Activated naive CD4-positive, alpha-beta T cell treated with anti-CD3 and anti-CD28 coated beads, Interleukin-2, amount 50 U/mL, for 24 hours (primary cell): ENCODE measurements around the gene CLDN15.

Experiments
- H3K27ac Mint-ChIP-seq: one replicate; pipeline ENCODE4 v1.8.0; 2021; ENCODE audit warnings: mild to moderate bottlenecking, mixed read lengths
- H3K27me3 Mint-ChIP-seq: one replicate; pipeline ENCODE4 v1.8.0; 2021; ENCODE audit warnings: mixed read lengths
- H3K36me3 Mint-ChIP-seq: one replicate; pipeline ENCODE4 v1.8.0; 2021; ENCODE audit warnings: mixed read lengths
- H3K4me1 Mint-ChIP-seq: one replicate; pipeline ENCODE4 v1.8.0; 2021; ENCODE audit warnings: mixed read lengths
- H3K4me3 Mint-ChIP-seq: one replicate; pipeline ENCODE4 v1.8.0; 2021; ENCODE audit warnings: mild to moderate bottlenecking, mixed read lengths
- H3K9me3 Mint-ChIP-seq: one replicate; pipeline ENCODE4 v1.8.0; 2021; ENCODE audit warnings: mixed read lengths

Gene CLDN15

DNA sequence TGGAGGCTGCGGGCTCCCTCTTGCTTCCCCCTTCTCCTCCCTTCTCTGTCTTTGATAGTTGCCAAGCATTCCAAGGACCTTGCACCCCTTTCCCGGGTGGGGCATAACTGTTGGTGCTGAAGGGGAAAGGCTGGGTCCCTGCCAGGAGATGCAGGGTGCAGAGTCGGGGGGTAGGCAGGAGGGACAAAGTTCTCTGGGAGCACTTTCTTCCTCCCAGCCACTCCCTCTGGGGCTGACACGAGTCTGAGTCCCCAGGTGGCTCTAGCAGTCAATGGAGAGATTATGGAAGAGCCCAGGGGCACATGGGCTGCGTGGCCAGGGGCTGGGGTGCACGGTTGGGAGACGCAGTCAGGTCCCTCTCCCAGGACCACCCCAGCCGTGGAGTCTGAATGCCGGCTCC is 2.1 kb downstream of the CLDN15 start:
- Mint-ChIP-seq H3K27me3 (no peaks in the 10 kb centered on the region), H3K4me3 (no peak overlapping the region), H3K27ac (no peak overlapping the region)

DNA sequence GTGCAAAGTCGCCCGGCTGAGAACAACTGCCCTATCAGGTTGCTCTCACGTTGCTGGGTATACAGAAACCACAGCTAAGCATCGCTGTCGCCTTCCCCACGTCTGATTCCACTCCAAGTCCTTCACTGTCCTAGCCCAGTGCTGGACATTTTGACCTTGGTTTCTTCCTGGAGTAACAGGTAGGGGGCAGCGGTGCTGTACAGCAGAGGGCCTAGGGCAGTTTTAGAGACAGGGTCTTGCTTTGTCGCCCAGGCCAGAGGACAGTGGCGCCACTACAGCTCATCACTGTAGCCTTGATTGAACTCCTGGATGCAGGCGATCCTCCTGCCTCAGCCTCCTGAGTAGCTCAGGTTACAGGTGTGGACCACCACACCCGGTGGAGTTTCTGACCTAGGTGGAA is 2.6 kb downstream of the CLDN15 start:
- Mint-ChIP-seq H3K36me3 (no peaks in the 10 kb centered on the region), H3K4me1 (peaks cover 5% of the 10 kb centered on the region), H3K4me3 (no peak overlapping the region), H3K27me3 (no peaks in the 10 kb centered on the region), H3K27ac (no peak overlapping the region), H3K9me3 (no peaks in the 10 kb centered on the region)

More for the DNA sequence above, 2.1 kb downstream of the CLDN15 start:
- Mint-ChIP-seq H3K9me3 (no peaks in the 10 kb centered on the region), H3K4me1 (peaks cover 3% of the 10 kb centered on the region), H3K36me3 (no peaks in the 10 kb centered on the region)

DNA sequence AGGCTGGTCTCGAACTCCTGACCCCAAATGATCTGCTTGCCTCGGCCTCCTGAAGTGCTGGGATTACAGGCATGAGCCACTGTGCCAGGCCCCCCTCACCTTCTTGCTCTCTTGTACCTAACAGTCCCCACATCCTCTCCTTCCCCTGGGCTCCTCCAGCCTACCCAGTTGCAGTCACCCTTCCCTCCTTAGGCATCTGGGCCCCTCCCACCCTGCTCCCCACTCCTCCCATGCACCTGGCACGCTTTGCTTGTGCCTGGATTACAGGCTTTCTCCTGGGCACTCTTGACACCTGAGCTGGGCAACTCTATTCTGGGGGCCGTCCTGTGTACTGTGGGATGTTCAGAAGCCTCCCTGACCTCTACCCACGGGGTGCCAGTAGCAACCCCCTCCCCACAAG is 3.0 kb downstream of the CLDN15 start:
- Mint-ChIP-seq H3K9me3 (no peaks in the 10 kb centered on the region), H3K27ac (no peak overlapping the region), H3K4me1 (peaks cover 5% of the 10 kb centered on the region), H3K4me3 (no peak overlapping the region), H3K36me3 (no peaks in the 10 kb centered on the region), H3K27me3 (no peaks in the 10 kb centered on the region)

DNA sequence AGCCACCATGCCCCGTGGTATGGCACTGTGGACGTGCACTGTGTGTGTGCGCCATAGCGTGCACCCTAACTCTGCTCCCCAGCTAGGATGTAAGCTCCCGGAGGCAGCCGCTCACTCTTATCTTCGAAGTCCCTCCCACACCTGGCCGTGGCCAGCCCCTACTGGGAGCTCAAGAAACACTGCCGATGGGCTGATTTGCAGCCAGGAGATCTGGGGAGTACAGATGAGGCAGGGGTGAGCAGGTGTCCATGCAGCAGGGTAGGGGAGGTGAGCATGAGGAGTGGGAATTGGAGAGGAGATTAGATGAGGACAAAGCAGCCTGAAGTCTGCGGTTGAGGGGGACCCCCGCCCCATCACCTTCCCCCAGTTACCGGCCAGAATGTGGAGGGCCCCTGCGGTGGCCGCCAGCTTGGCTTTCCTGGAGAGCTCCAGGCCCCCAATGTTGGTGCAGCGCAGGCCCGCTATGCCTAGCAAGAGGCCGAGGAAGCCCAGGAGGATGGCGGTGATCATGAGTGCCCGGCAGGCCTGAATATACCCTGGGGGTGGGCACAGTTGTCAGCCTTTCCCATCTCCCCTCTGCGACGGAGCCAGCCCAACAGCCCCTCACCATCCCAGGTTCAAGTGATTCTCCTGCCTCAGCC is 3.6 kb downstream of the CLDN15 start:
- no peak overlapping the region for H3K4me3 Mint-ChIP-seq
- no peaks in the 10 kb centered on the region for H3K27me3 Mint-ChIP-seq
- no peaks in the 10 kb centered on the region for H3K9me3 Mint-ChIP-seq
- H3K36me3 Mint-ChIP-seq = peaks cover 1% of the 10 kb centered on the region
- no peak overlapping the region for H3K27ac Mint-ChIP-seq
- peaks cover 5% of the 10 kb centered on the region for H3K4me1 Mint-ChIP-seq

DNA sequence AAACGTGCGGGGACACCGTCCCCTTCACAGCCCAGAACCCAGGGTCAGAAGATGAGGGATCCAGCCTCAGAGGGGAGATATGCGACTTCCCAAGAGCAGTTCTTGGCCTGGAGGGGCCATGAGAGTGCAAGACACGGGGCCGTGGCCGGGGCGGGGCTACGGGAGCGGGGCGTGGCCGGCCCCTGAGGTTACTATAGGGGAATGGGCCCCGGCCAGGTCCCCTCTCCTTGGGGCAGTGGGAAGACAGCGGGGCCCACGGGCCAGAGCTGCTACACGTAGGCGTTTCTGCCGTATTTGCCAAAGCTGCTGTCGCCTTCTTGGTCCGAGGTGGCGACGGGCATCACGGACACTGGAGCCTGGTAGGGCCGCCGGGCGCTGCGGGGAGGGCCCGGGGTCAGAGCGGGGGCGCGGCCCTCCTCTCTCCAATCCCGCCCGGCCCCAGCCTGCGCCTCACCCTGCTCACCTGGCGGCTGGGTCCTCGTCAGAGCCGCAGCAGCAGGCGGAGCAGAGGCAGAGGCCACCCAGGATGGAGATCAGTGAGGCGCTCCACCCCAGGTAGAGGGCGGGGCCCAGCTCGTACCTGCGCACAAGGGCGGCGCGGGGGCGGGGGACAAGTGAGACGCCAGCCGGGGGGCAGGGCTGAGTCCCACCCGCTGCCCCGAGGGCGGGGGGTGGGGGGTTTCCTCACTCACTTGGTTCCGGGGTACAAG is 5.3 kb downstream of the CLDN15 start:
- H3K27ac Mint-ChIP-seq = no peak overlapping the region
- H3K9me3 Mint-ChIP-seq = no peaks in the 10 kb centered on the region
- H3K27me3 Mint-ChIP-seq = no peaks in the 10 kb centered on the region
- peaks cover 5% of the 10 kb centered on the region for H3K4me1 Mint-ChIP-seq
- no peak overlapping the region for H3K4me3 Mint-ChIP-seq
- peaks cover 2% of the 10 kb centered on the region for H3K36me3 Mint-ChIP-seq

DNA sequence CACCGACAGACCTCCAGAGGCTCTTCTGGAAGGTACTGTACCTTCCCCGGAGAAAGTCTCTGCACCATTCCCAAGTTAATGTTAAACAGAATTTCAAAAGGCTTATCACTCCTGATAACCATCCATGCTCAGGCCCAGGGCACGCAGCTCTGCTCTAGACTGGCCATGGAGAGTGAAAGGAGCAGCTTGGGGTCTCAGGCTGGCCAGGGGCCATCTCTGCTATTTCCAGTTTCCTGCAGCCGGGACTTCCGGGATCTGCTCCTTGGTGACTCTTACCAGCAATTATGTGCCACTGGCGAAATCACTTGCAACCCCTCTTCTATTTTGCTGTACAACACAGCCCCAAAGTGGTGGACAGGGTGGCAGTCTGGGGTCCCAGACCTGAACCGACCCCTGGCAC is 6.0 kb downstream of the CLDN15 start:
- H3K4me1 Mint-ChIP-seq = peaks cover 5% of the 10 kb centered on the region
- H3K9me3 Mint-ChIP-seq = no peaks in the 10 kb centered on the region
- H3K27me3 Mint-ChIP-seq = no peaks in the 10 kb centered on the region
- H3K27ac Mint-ChIP-seq = no peak overlapping the region
- H3K36me3 Mint-ChIP-seq = peaks cover 2% of the 10 kb centered on the region
- no peak overlapping the region for H3K4me3 Mint-ChIP-seq

DNA sequence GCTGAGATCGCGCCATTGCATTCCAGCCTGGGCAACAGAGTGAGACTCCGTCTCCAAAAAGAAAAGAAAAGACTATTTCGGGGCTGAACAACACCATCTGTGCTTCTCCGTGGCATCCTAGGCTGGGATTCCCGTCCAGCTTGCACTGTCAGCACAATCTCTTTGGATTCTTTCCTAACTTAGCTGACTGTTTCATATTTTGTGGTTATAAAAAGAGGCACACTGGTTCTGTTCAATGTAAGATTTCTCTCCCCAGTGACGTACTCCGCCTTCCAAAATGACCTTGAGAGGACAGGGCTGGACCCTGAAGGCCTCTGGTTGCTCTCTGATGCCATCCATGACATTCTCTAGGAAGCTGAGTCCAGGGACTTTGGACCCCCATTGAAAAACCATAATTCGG is 10.9 kb downstream of the CLDN15 start:
- Mint-ChIP-seq H3K9me3 (no peaks in the 10 kb centered on the region), H3K4me3 (no peak overlapping the region), H3K27me3 (no peaks in the 10 kb centered on the region), H3K36me3 (peaks cover 4% of the 10 kb centered on the region), H3K4me1 (peaks cover 10% of the 10 kb centered on the region), H3K27ac (no peak overlapping the region)

DNA sequence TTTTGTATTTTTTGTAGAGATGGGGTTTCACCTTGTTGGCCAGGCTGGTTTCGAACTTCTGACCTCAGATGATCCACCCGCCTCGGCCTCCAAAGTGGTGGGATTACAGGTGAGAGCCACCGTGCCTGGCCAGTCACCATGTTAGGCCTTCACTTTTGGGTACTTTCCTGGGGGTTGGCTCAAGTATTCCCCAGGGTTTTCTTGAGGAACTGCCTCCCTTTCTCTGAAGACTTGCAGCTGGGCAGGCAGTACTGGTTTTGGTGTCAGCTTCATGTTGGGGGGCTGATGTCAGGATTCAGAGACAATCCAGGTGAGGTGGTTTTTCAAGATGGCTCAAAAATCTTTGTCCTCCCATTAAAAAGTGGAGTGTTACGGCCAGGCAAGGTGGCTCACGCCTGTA is 12.0 kb downstream of the CLDN15 start:
- Mint-ChIP-seq H3K4me1 (peaks cover 18% of the 10 kb centered on the region), H3K9me3 (no peaks in the 10 kb centered on the region), H3K27ac (no peak overlapping the region), H3K4me3 (no peak overlapping the region), H3K36me3 (peaks cover 4% of the 10 kb centered on the region), H3K27me3 (no peaks in the 10 kb centered on the region)

DNA sequence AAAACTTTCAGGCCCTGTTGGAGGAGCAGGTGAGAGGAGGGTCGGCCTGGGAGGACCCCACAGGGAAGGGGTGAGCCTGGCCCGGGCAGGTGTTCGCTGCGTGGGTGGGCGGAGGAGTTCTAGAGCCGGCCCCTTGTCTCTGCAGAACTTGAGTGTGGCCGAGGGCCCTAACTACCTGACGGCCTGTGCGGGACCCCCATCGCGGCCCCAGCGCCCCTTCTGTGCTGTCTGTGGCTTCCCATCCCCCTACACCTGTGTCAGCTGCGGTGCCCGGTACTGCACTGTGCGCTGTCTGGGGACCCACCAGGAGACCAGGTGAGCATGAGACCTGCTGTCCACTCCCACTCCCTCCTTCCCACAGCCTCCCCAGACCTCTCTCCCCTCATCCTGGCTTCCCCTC is 14.1 kb downstream of the CLDN15 start:
- peaks cover 32% of the 10 kb centered on the region for H3K4me1 Mint-ChIP-seq
- no peaks in the 10 kb centered on the region for H3K9me3 Mint-ChIP-seq
- peaks cover 2% of the 10 kb centered on the region for H3K36me3 Mint-ChIP-seq
- H3K27me3 Mint-ChIP-seq = no peaks in the 10 kb centered on the region
- H3K27ac Mint-ChIP-seq = no peak overlapping the region
- H3K4me3 Mint-ChIP-seq = no peak overlapping the region

DNA sequence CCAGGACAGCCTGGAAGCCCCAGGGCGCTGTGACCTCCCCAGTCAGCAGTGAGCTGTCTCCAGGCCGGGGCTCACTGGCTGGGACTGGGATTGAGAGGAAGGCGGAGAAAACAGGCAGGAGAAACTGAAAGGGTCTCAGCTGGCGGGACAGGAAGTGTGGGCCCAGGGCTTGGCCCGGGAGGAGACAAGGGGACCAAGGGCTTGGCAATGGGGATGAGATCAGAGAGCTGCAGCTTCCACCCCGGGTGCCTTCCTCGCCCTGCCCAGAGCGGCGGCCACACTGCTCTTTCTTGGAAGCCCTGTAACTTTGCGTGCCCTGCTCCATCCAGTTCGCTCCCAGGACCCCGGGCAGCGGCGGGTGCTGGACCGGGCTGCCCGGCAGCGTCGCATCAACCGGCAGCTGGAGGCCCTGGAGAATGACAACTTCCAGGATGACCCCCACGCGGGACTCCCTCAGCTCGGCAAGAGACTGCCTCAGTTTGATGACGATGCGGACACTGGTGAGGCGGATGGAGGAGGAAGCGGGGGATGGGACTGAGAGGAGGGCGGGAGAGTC is 15.2 kb downstream of the CLDN15 start:
- H3K4me3 Mint-ChIP-seq = no peak overlapping the region
- H3K4me1 Mint-ChIP-seq = peaks cover 35% of the 10 kb centered on the region
- H3K36me3 Mint-ChIP-seq = peaks cover 2% of the 10 kb centered on the region
- H3K27me3 Mint-ChIP-seq = no peaks in the 10 kb centered on the region
- H3K27ac Mint-ChIP-seq = no peak overlapping the region
- no peaks in the 10 kb centered on the region for H3K9me3 Mint-ChIP-seq

DNA sequence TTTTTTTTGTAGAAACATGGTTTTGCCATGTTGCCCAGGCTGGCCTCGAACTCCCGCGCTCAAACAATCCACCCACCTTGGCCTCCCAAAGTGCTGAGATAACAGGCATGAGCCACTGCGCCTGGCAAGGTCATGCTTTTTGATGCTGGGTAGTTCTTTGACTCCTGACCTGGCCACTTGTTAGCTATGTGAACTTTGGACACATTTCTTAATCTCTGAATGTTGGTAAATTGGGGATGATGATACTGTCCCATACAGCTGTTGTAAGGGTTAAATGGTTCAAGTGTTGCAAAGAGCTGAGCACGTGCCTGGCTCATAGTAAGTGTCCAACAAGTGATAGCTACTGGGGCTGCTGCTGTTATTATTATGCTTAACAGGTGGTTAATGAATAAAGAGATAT is 17.3 kb downstream of the CLDN15 start:
- Mint-ChIP-seq H3K4me3 (peak overlapping the region; percentile 57), H3K9me3 (no peaks in the 10 kb centered on the region), H3K36me3 (peaks cover 2% of the 10 kb centered on the region), H3K4me1 (peaks cover 45% of the 10 kb centered on the region), H3K27ac (no peak overlapping the region), H3K27me3 (no peaks in the 10 kb centered on the region)

DNA sequence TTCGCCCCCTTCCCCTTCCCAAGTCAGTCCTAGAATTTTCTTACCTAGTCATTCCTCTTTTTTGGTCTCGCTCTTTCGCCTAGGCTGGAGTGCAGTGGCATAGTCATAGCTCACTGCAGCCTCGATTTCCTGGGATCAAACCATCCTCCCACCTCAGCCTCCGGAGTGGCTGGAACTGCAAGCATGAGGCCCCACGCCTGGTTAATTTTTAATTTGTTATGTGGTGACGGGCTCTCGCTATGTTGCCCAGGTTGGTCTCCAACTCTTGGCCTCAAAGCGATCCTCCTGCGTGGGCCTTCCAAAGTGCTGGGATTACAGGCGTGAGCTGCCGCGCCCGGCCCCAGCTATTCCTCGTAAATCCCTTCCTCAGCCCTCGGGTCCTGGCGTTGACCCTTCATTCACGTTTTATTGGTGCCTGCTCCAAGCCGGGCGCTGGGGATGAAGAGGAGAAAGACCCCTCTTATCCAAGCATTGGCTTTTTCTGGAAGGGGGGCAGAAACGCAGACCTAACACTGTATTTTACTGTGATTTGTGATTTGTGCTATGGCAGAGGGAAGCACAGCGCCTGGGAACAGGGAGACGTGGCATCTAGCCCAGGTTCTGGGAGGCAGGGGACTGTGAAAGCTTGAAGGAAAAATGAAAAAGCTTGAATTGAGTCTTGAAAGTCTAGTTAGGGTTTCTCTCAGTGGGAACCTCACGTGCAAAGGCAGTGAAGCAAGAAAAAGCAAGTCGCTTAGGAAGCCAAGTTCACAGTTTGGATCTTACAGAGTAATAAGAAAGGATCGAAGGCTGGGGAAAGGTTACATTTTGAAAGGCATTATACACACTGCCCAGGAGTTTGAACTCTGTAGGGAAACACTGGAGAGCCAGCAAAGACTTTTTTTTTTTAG is 19.1 kb downstream of the CLDN15 start:
- H3K9me3 Mint-ChIP-seq = no peaks in the 10 kb centered on the region
- H3K36me3 Mint-ChIP-seq = no peaks in the 10 kb centered on the region
- peak overlapping the region; percentile 92 for H3K27ac Mint-ChIP-seq
- peak overlapping the region; percentile 95 for H3K4me3 Mint-ChIP-seq
- H3K4me1 Mint-ChIP-seq = peaks cover 45% of the 10 kb centered on the region
- no peaks in the 10 kb centered on the region for H3K27me3 Mint-ChIP-seq

DNA sequence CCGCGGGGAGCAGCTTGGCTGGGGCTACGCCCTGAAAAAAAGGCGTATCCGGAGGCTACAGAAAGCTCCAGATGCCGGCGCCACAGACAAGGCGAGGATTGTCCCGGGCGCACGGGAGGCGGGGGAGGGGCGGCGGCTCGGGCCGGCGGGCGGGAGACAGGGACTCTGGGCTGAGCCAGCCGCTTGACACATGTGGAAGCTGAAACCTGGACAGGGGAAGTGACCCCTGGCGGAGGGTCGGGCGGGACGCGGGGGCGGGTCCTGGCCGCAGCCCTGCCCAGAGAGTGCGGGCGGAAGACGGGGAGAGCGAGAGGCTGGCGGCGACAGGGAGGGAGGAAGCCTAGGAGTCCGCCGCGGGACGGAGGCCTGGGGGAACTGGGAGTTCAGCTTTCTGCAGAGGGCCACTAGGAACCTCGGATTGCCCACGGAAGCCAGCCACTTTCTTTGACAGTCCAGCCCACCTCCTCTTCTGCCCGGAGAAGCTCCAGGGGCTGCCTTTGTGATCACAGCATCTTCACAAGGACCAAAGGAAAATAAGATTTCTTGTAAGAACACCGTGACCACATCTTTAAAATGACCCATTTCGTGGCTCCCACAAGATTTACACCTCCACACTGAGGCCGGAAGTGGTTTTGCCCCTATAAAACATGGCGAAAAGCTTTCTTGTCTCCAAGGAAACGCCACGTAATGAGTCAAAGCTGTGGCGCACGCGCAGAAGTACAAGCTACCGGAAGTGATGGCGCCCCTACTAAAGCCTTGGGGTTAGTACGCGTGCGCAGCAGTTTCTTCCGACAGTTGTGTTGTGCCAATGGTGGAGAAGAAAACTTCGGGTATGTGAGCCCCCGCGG is 20.0 kb downstream of the CLDN15 start, which contains the start of the genes PLOD3 and ZNHIT1:
PLOD3 (minus strand) TSS at position 194 of the 848 bp plus-strand sequence. CDS start 307 bp downstream, outside the sequence.
ZNHIT1 (plus strand) TSS at position 778 of the 848 bp plus-strand sequence; CDS start at position 809, 31 bp downstream.
- H3K9me3 Mint-ChIP-seq = no peaks in the 10 kb centered on the region
- peak within 1 kb of the TSS; percentile 92 for H3K27ac Mint-ChIP-seq
- no peaks in the 10 kb centered on the region for H3K36me3 Mint-ChIP-seq
- peak within 1 kb of the TSS; percentile 95 for H3K4me3 Mint-ChIP-seq
- no peaks in the 10 kb centered on the region for H3K27me3 Mint-ChIP-seq
- H3K4me1 Mint-ChIP-seq = peaks cover 45% of the 10 kb centered on the region

DNA sequence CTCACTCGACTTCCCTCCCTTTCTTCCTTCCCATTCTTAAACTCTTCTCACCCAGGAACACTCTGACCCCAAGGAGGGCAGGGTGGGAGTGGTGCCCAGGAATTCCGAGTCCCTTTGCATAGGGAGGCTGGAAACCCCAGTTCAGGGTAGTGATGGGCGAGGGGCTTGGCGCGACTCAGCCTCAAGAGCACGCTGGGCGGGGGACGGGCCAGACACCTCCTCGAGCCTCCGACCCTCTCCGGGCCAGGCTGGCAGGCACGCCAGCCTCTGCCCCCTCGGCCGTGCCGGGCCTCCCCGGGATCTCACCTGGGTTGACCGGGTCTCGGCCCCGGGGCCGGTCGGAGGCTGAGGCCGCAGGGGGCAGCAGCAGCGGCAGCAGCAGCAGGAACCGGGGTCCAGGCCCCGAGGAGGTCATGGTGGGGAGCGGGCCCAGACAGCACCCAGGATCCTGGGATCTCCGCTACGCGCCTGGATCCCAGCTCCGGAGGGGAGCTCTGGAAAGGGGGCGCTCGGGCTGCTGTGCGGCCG is 20.7 kb downstream of the CLDN15 start:
- H3K27ac Mint-ChIP-seq = peak overlapping the region; percentile 39
- peak overlapping the region; percentile 95 for H3K4me3 Mint-ChIP-seq
- no peaks in the 10 kb centered on the region for H3K9me3 Mint-ChIP-seq
- no peaks in the 10 kb centered on the region for H3K27me3 Mint-ChIP-seq
- H3K36me3 Mint-ChIP-seq = no peaks in the 10 kb centered on the region
- H3K4me1 Mint-ChIP-seq = peaks cover 41% of the 10 kb centered on the region
